ENCODE results near the gene TMEM218. TPM values are rescaled to one million over a fixed set of nuclear protein-coding genes. Genes with fewer than 3 reads are reported as not detected.

The TMEM218 gene
- total RNA-seq, 1 experiment from 2014 or later = 17.9 TPM

- H3K36me3 ChIP-seq (ENCODE audit: control insufficient read depth in 1 of 2, insufficient read depth in 2 of 2, low read length in 2 of 2) = no peaks in the 10 kb centered on the region
- ChIA-PET POLR2A (no interaction called here), CTCF (no interaction called here), RAD21 (ENCODE audit: low non-redundant PET in 1 of 2, low total read pairs in 2 of 2, uncharacterized antibody in 2 of 2, unreplicated experiment in 2 of 2) (no interaction called here)
- no peak for ATAC-seq
- H2AFZ ChIP-seq (ENCODE audit: low read depth, low read length, poor library complexity, severe bottlenecking) = no peak overlapping the region
- H3K9me2 ChIP-seq (ENCODE audit: insufficient read depth) = no peaks in the 10 kb centered on the region
- H3K4me1 ChIP-seq (ENCODE audit: control insufficient read depth in 1 of 2, insufficient read depth in 2 of 2, low read length in 2 of 2) = peaks cover 18 to 46% of the 10 kb centered on the region in 2 experiments
- H3K4me3 ChIP-seq (replicated peaks in 1 of 2; ENCODE audit: low read depth in 1 of 2, low read length in 2 of 2) = no peak overlapping the region
- no peaks in the 10 kb centered on the region for H3K27me3 ChIP-seq (ENCODE audit: insufficient read depth, low read length)
- H3K9ac ChIP-seq (ENCODE audit: low read length) = no peak overlapping the region
- TF ChIP-seq SP1 (IDR thresholded peaks at IDR 0.05; ENCODE audit: low read depth) = no peak
- TF ChIP-seq ELF1 (IDR thresholded peaks at IDR 0.05; ENCODE audit: borderline replicate concordance, low read depth) = no peak
- no peak for TF ChIP-seq SRF (IDR thresholded peaks at IDR 0.05; ENCODE audit: low read depth)
- no peak for TF ChIP-seq EZH2 (IDR thresholded peaks at IDR 0.05)
- no peak for TF ChIP-seq POLR2AphosphoS5 (IDR thresholded peaks at IDR 0.05; ENCODE audit: low read depth, low read length)
- TF ChIP-seq, protein P1, sequence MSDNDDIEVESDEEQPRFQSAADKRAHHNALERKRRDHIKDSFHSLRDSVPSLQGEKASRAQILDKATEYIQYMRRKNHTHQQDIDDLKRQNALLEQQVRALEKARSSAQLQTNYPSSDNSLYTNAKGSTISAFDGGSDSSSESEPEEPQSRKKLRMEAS (IDR thresholded peaks at IDR 0.05) = no peak
- no peak for TF ChIP-seq POLR2A (IDR thresholded peaks at IDR 0.05; ENCODE audit: borderline replicate concordance, extremely low read depth, insufficient read depth, insufficient read length)
- no peak for TF ChIP-seq ATF3 (IDR thresholded peaks at IDR 0.05)
- no peak for TF ChIP-seq EZH2phosphoT487 (IDR thresholded peaks at IDR 0.05; ENCODE audit: borderline replicate concordance)
- TF ChIP-seq FOSL1 (IDR thresholded peaks at IDR 0.05; ENCODE audit: low read depth) = no peak
- no peak for TF ChIP-seq SIN3A (IDR thresholded peaks at IDR 0.05; ENCODE audit: low read depth)
- BruUV-seq (replicated peaks) = no TSS peak
- H3K79me2 ChIP-seq (ENCODE audit: insufficient read depth, low read length) = no peaks in the 10 kb centered on the region
- no peak overlapping the region for H3K4me2 ChIP-seq (ENCODE audit: low read length)
- H4K20me1 ChIP-seq (ENCODE audit: insufficient read depth) = no peaks in the 10 kb centered on the region
- DNase-seq (ENCODE audit: low read depth, low spot score) = no peak
- H3K27ac ChIP-seq (ENCODE audit: low read depth, low read length) = no peak overlapping the region
- intact Hi-C loops (cut with micrococcal nuclease) = no loop called here
- no peaks in the 10 kb centered on the region for H3K9me3 ChIP-seq (ENCODE audit: control insufficient read depth in 1 of 2, insufficient read depth in 1 of 2, low read depth in 1 of 2, low read length in 2 of 2)
Measured at GRCh38 chr11:125074511-125075241, 36.8 kb downstream of the TMEM218 start.

Data from HCT116 (cell line).